ENCODE data around the gene PDE4B.
A peak's percentile ranks its signal among the peaks of the same experiment; 100 is the strongest.

PDE4B gene

GRCh38 chr1:66357021-66357420 is 564.3 kb downstream of the PDE4B start:
- H3K27ac ChIP-seq (ENCODE audit: low read depth, low read length, poor library complexity, severe bottlenecking) = peak overlapping the region; percentile 10
- no peak overlapping the region for H2AFZ ChIP-seq (ENCODE audit: low read length)
- H3K4me2 ChIP-seq (ENCODE audit: low read length) = no peak overlapping the region
- no peak overlapping the region for H3K4me3 ChIP-seq (ENCODE audit: low read depth, low read length, poor library complexity, severe bottlenecking)
- no peak overlapping the region for H3K9ac ChIP-seq (ENCODE audit: low read length)
- H3K4me1 ChIP-seq (ENCODE audit: insufficient read depth, low read length, severe bottlenecking) = peaks cover 50% of the 10 kb centered on the region
- peaks cover 17% of the 10 kb centered on the region; the same call in 1 of the 2 replicates for H3K79me2 ChIP-seq (ENCODE audit: insufficient read depth, low read length)
- H3K9me3 ChIP-seq (ENCODE audit: low read length) = no peaks in the 10 kb centered on the region
- no peaks in the 10 kb centered on the region for H4K20me1 ChIP-seq (ENCODE audit: insufficient read depth, low read length)
- no peaks in the 10 kb centered on the region for H3K27me3 ChIP-seq (ENCODE audit: insufficient read depth, low read length)
- H3F3A ChIP-seq (ENCODE audit: insufficient read depth, low read length) = no peaks in the 10 kb centered on the region
- H3K36me3 ChIP-seq (ENCODE audit: insufficient read depth, low read length) = peaks cover 27% of the 10 kb centered on the region
- TF ChIP-seq EZH2 (IDR thresholded peaks at IDR 0.05; ENCODE audit: borderline replicate concordance, low read length) = no peak
- no peak for TF ChIP-seq CTCF (IDR thresholded peaks at IDR 0.05; ENCODE audit: low read length)
- no peaks in the 10 kb centered on the region for H3K9me2 ChIP-seq (ENCODE audit: low read depth, low read length)

- Histone ChIP-seq H3K27me3 (ENCODE audit: insufficient read depth, low read length) (no peaks in the 10 kb centered on the region), H3K4me3 (ENCODE audit: low read depth, low read length, poor library complexity, severe bottlenecking) (no peak overlapping the region), H3F3A (ENCODE audit: insufficient read depth, low read length) (no peaks in the 10 kb centered on the region), H3K36me3 (ENCODE audit: insufficient read depth, low read length) (peaks cover 34% of the 10 kb centered on the region), H3K9ac (ENCODE audit: low read length) (no peak overlapping the region), H3K27ac (ENCODE audit: low read depth, low read length, poor library complexity, severe bottlenecking) (no peak overlapping the region), H3K79me2 (ENCODE audit: insufficient read depth, low read length) (peaks cover 13% of the 10 kb centered on the region; the same call in 1 of the 2 replicates), H4K20me1 (ENCODE audit: insufficient read depth, low read length) (no peaks in the 10 kb centered on the region), H3K9me3 (ENCODE audit: low read length) (no peaks in the 10 kb centered on the region), H2AFZ (ENCODE audit: low read length) (no peak overlapping the region), H3K4me2 (ENCODE audit: low read length) (no peak overlapping the region), H3K4me1 (ENCODE audit: insufficient read depth, low read length, severe bottlenecking) (peaks cover 43% of the 10 kb centered on the region), H3K9me2 (ENCODE audit: low read depth, low read length) (no peaks in the 10 kb centered on the region)
- TF ChIP-seq EZH2 (IDR thresholded peaks at IDR 0.05; ENCODE audit: borderline replicate concordance, low read length) = no peak
- TF ChIP-seq CTCF (IDR thresholded peaks at IDR 0.05; ENCODE audit: low read length) = no peak
Observed at GRCh38 chr1:66357478-66358197, 564.9 kb downstream of the PDE4B start.

- Histone ChIP-seq H3K9me3 (ENCODE audit: low read length) (no peaks in the 10 kb centered on the region), H3K79me2 (ENCODE audit: insufficient read depth, low read length) (0 out of 2 replicates have a peak, but pooled peaks cover 5% of the 10 kb centered on the region), H3K9ac (ENCODE audit: low read length) (no peak overlapping the region), H3K4me3 (ENCODE audit: low read depth, low read length, poor library complexity, severe bottlenecking) (no peak overlapping the region), H3K9me2 (ENCODE audit: low read depth, low read length) (no peaks in the 10 kb centered on the region), H3K4me2 (ENCODE audit: low read length) (no peak overlapping the region), H3K27me3 (ENCODE audit: insufficient read depth, low read length) (no peaks in the 10 kb centered on the region), H3F3A (ENCODE audit: insufficient read depth, low read length) (no peaks in the 10 kb centered on the region), H3K36me3 (ENCODE audit: insufficient read depth, low read length) (peaks cover 50% of the 10 kb centered on the region), H3K27ac (ENCODE audit: low read depth, low read length, poor library complexity, severe bottlenecking) (peak overlapping the region; percentile 3), H3K4me1 (ENCODE audit: insufficient read depth, low read length, severe bottlenecking) (peaks cover 27% of the 10 kb centered on the region), H4K20me1 (ENCODE audit: insufficient read depth, low read length) (no peaks in the 10 kb centered on the region), H2AFZ (ENCODE audit: low read length) (no peak overlapping the region)
- no peak for TF ChIP-seq CTCF (IDR thresholded peaks at IDR 0.05; ENCODE audit: low read length)
- no peak for TF ChIP-seq EZH2 (IDR thresholded peaks at IDR 0.05; ENCODE audit: borderline replicate concordance, low read length)
Observed at GRCh38 chr1:66359269-66359668, 566.6 kb downstream of the PDE4B start.
